HEK293T (cell line): ENCODE results near the gene TBC1D17.

Experiments used
- CTCF ChIA-PET: fragments of 350-600 bp; formaldehyde crosslinking; extraction: SDS; loops from one replicate; lab custom pipeline; 2021; ENCODE audit warnings: antibody characterized with exemption, inconsistent platforms; lab: Yijun Ruan, JAX
- POLR2A ChIA-PET: fragments of 350-600 bp; formaldehyde crosslinking; extraction: SDS; loops from one replicate; lab custom pipeline; 2020; ENCODE audit warnings: antibody characterized with exemption, inconsistent platforms; lab: Yijun Ruan, JAX
- DNase-seq: peaks from one replicate; pipeline ENCODE4 v3.0.0; 2012; ENCODE audit warnings: mixed read lengths; ENCODE audit errors: extremely low spot score
- ARNT ChIP-seq: fragments of 450-650 bp; IDR thresholded peaks from 2 replicates; pipeline ENCODE4 v1.6.1; 2017; ENCODE audit warnings: mild to moderate bottlenecking
- BHLHE40 ChIP-seq: fragments of 450-650 bp; IDR thresholded peaks from 2 replicates; pipeline ENCODE4 v1.6.1; 2016; ENCODE audit warnings: mild to moderate bottlenecking, moderate library complexity, borderline replicate concordance
- CTBP1 ChIP-seq: fragments of 450-650 bp; IDR thresholded peaks from 2 replicates; pipeline ENCODE4 v1.6.1; 2016; ENCODE audit warnings: borderline replicate concordance
- ELF4 ChIP-seq: fragments of 450-650 bp; IDR thresholded peaks from 2 replicates; pipeline ENCODE4 v1.6.1; 2017; ENCODE audit warnings: antibody characterized with exemption
- FOXA1 ChIP-seq: fragments of 450-650 bp; IDR thresholded peaks from 2 replicates; pipeline ENCODE4 v1.6.1; 2016; ENCODE audit warnings: mild to moderate bottlenecking
- FOXK2 ChIP-seq: fragments of 450-650 bp; IDR thresholded peaks from 2 replicates; pipeline ENCODE4 v1.6.1; 2016; ENCODE audit warnings: mild to moderate bottlenecking
- FOXM1 ChIP-seq: fragments of 450-650 bp; IDR thresholded peaks from 2 replicates; pipeline ENCODE4 v1.6.1; 2017; ENCODE audit warnings: mild to moderate bottlenecking, borderline replicate concordance
- HDGF ChIP-seq: fragments of 450-650 bp; IDR thresholded peaks from 2 replicates; pipeline ENCODE4 v1.6.1; 2017; ENCODE audit warnings: antibody characterized with exemption, borderline replicate concordance
- L3MBTL2 ChIP-seq: fragments of 450-650 bp; conservative IDR thresholded peaks from 2 replicates; pipeline ENCODE4 v1.6.1; 2016; ENCODE audit warnings: mild to moderate bottlenecking
- LEF1 ChIP-seq: fragments of 450-650 bp; IDR thresholded peaks from 2 replicates; pipeline ENCODE4 v1.6.1; 2017; ENCODE audit warnings: mild to moderate bottlenecking, borderline replicate concordance
- NFRKB ChIP-seq: fragments of 450-650 bp; IDR thresholded peaks from 2 replicates; pipeline ENCODE4 v1.6.1; 2016; ENCODE audit warnings: mild to moderate bottlenecking, moderate library complexity
- PKNOX1 ChIP-seq: fragments of 450-650 bp; IDR thresholded peaks from 2 replicates; pipeline ENCODE4 v1.6.1; 2016
- SP1 ChIP-seq: fragments of 450-650 bp; IDR thresholded peaks from 2 replicates; pipeline ENCODE4 v1.6.1; 2017
- SUZ12 ChIP-seq: fragments of 450-650 bp; IDR thresholded peaks from 2 replicates; pipeline ENCODE4 v1.6.1; 2016; ENCODE audit warnings: mild to moderate bottlenecking
- TARDBP ChIP-seq: fragments of 450-650 bp; IDR thresholded peaks from 2 replicates; pipeline ENCODE4 v1.6.1; 2016
- ZNF384 ChIP-seq: fragments of 450-650 bp; IDR thresholded peaks from 2 replicates; pipeline ENCODE4 v1.6.1; 2016

TBC1D17 gene

GRCh38 chr19:49889687-49890348, 12.3 kb downstream of the TBC1D17 start:
- DNase-seq, result peak; percentile 85
- TF ChIP-seq L3MBTL2, result peak; percentile 100
- TF ChIP-seq CTBP1, result peak; percentile 42; the same call in 1 of the 2 replicates
- TF ChIP-seq HDGF, result no peak
- TF ChIP-seq PKNOX1, result peak; percentile 30; the same call in 1 of the 2 replicates
- peak; percentile 40; the same call in 1 of the 2 replicates for TF ChIP-seq ARNT
- POLR2A ChIA-PET, result interaction anchor here (1.1 to 2.6 kb wide), 4 partner anchors 12 to 40 kb away, joined by 4 to 11 read pairs (median 5); partner anchors contain the start of genes AKT1S1, ATF5, NUP62 and TBC1D17
- CTCF ChIA-PET, result no interaction called here

- ChIA-PET POLR2A (interaction anchor here (0.7 to 2.6 kb wide), 9 partner anchors 8 to 40 kb away, joined by 3 to 11 read pairs (median 4); partner anchors contain the start of genes AKT1S1, ATF5, NUP62 and PTOV1), CTCF (no interaction called here)
- DNase-seq, result peak; percentile 84
- no peak for TF ChIP-seq FOXK2
- peak; percentile 4 for TF ChIP-seq L3MBTL2
- TF ChIP-seq PKNOX1, result no peak
- no peak for TF ChIP-seq NFRKB
- TF ChIP-seq FOXM1, result no peak
Observed at GRCh38 chr19:49890349-49891311, 13.1 kb downstream of the TBC1D17 start.

- ChIA-PET CTCF (no interaction called here), POLR2A (interaction anchor here (0.8 to 2.6 kb wide), 7 partner anchors 9 to 41 kb away, joined by 3 to 11 read pairs (median 4); partner anchors contain the start of genes AKT1S1, ATF5, NUP62 and PTOV1)
- no peak for TF ChIP-seq PKNOX1
- TF ChIP-seq BHLHE40, result no peak
- no peak for TF ChIP-seq L3MBTL2
- TF ChIP-seq FOXK2, result no peak
- no peak for TF ChIP-seq LEF1
- no peak for TF ChIP-seq HDGF
- TF ChIP-seq FOXM1, result no peak
- no peak for TF ChIP-seq ARNT
- no peak for TF ChIP-seq FOXA1
- no peak for TF ChIP-seq NFRKB
- no peak for TF ChIP-seq TARDBP
- no peak for TF ChIP-seq SP1
- no peak for TF ChIP-seq SUZ12
- TF ChIP-seq ELF4, result no peak
- TF ChIP-seq CTBP1, result no peak
- no peak for TF ChIP-seq ZNF384
- no peak for DNase-seq
Observed at GRCh38 chr19:49891393-49891792, 13.9 kb downstream of the TBC1D17 start.

- ChIA-PET POLR2A (interaction anchor here (2.5 to 2.9 kb wide), 2 partner anchors 23 to 36 kb away, joined by 9 to 15 read pairs; partner anchors contain the start of genes ATF5 and NUP62), CTCF (no interaction called here)
- no peak for DNase-seq
- TF ChIP-seq FOXA1 (no peak), SUZ12 (no peak), SP1 (no peak), TARDBP (no peak), ELF4 (no peak), PKNOX1 (no peak), L3MBTL2 (no peak), BHLHE40 (no peak), ARNT (no peak), HDGF (no peak), ZNF384 (no peak), NFRKB (no peak), FOXK2 (no peak), LEF1 (no peak), FOXM1 (no peak), CTBP1 (no peak)
Observed at GRCh38 chr19:49892716-49893115, 15.2 kb downstream of the TBC1D17 start.

GRCh38 chr19:49894011-49894664, 16.6 kb downstream of the TBC1D17 start:
- DNase-seq, result no peak
- TF ChIP-seq SP1 (no peak), NFRKB (no peak), FOXA1 (no peak), ZNF384 (no peak), TARDBP (no peak), ELF4 (no peak), ARNT (no peak), LEF1 (no peak), PKNOX1 (no peak), SUZ12 (no peak)
- POLR2A ChIA-PET, result interaction anchor here (0.8 to 2.9 kb wide), 3 partner anchors 17 to 35 kb away, joined by 3 to 15 read pairs (median 3); partner anchors contain the start of genes AKT1S1, ATF5, NUP62 and TBC1D17
- CTCF ChIA-PET, result no interaction called here
